Ovary (tissue), 3 donors: ENCODE data around the gene MAST3.

ENCODE experiments used
- EP300 ChIP-seq: sonication (generic); formaldehyde crosslinking; IDR thresholded peaks from one replicate; pipeline ENCODE4 v1.6.1; 2017; ENCODE audit warnings: antibody characterized with exemption
- POLR2A ChIP-seq: fragments of 450-650 bp; IDR thresholded peaks from one replicate; pipeline ENCODE4 v1.6.1; 2017; ENCODE audit warnings: antibody characterized with exemption, mild to moderate bottlenecking, moderate library complexity
- TF ChIP-seq, protein P1 (sequence below), 3 donors: fragments of 450-650 bp in 2 of 3; fragments of 200-600 bp in 1 of 3; IDR thresholded peaks; one replicate each; pipeline versions ENCODE4 v1.5.1 to v1.8.0; 2016 to 2022; ENCODE audit warnings: antibody characterized with exemption in 3 of 3, mild to moderate bottlenecking in 1 of 3
- donor health status: DM: no; HTN: no; CAD: no.

- TF ChIP-seq, protein P1, sequence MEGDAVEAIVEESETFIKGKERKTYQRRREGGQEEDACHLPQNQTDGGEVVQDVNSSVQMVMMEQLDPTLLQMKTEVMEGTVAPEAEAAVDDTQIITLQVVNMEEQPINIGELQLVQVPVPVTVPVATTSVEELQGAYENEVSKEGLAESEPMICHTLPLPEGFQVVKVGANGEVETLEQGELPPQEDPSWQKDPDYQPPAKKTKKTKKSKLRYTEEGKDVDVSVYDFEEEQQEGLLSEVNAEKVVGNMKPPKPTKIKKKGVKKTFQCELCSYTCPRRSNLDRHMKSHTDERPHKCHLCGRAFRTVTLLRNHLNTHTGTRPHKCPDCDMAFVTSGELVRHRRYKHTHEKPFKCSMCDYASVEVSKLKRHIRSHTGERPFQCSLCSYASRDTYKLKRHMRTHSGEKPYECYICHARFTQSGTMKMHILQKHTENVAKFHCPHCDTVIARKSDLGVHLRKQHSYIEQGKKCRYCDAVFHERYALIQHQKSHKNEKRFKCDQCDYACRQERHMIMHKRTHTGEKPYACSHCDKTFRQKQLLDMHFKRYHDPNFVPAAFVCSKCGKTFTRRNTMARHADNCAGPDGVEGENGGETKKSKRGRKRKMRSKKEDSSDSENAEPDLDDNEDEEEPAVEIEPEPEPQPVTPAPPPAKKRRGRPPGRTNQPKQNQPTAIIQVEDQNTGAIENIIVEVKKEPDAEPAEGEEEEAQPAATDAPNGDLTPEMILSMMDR (IDR thresholded peaks at IDR 0.05) = no peak
- TF ChIP-seq POLR2A = no peak
- TF ChIP-seq EP300 = no peak
Observed at GRCh38 chr19:18104793-18105131, 7.2 kb downstream of the MAST3 start.
